Adipocyte (in vitro differentiated cells): Measurements from ENCODE around the gene ADPRHL1.
A peak's percentile ranks its signal among the peaks of the same experiment; 100 is the strongest.

Experiments used
- DNase-seq: peaks from one replicate; pipeline ENCODE4 v3.0.0-alpha.2; 2015; ENCODE audit warnings: low read depth
- H3K27me3 ChIP-seq: replicated peaks from 2 replicates; pipeline ENCODE4 v1.7.0; 2013; ENCODE audit warnings: mild to moderate bottlenecking, low read length, moderate library complexity; ENCODE audit not compliant: control insufficient read depth, insufficient read depth
- H3K36me3 ChIP-seq: 2 replicates; pipeline ENCODE4 v1.7.0; 2013; ENCODE audit warnings: low read length, mild to moderate bottlenecking, moderate library complexity; ENCODE audit not compliant: control insufficient read depth, insufficient read depth, severe bottlenecking
- H3K4me1 ChIP-seq: 2 replicates; pipeline ENCODE4 v1.7.0; 2013; ENCODE audit warnings: mild to moderate bottlenecking, low read length, moderate library complexity; ENCODE audit not compliant: control insufficient read depth, insufficient read depth
- H3K4me3 ChIP-seq: 2 replicates; pipeline ENCODE4 v1.7.0; 2013; ENCODE audit warnings: mild to moderate bottlenecking, low read length, moderate library complexity
- H3K9ac ChIP-seq: 2 replicates; pipeline ENCODE4 v1.7.0; 2013; ENCODE audit warnings: mild to moderate bottlenecking, low read length, moderate library complexity
- H3K9me3 ChIP-seq: 2 replicates; pipeline ENCODE4 v1.7.0; 2013; ENCODE audit warnings: mild to moderate bottlenecking, low read length, moderate library complexity; ENCODE audit not compliant: control insufficient read depth

ADPRHL1 gene

DNA sequence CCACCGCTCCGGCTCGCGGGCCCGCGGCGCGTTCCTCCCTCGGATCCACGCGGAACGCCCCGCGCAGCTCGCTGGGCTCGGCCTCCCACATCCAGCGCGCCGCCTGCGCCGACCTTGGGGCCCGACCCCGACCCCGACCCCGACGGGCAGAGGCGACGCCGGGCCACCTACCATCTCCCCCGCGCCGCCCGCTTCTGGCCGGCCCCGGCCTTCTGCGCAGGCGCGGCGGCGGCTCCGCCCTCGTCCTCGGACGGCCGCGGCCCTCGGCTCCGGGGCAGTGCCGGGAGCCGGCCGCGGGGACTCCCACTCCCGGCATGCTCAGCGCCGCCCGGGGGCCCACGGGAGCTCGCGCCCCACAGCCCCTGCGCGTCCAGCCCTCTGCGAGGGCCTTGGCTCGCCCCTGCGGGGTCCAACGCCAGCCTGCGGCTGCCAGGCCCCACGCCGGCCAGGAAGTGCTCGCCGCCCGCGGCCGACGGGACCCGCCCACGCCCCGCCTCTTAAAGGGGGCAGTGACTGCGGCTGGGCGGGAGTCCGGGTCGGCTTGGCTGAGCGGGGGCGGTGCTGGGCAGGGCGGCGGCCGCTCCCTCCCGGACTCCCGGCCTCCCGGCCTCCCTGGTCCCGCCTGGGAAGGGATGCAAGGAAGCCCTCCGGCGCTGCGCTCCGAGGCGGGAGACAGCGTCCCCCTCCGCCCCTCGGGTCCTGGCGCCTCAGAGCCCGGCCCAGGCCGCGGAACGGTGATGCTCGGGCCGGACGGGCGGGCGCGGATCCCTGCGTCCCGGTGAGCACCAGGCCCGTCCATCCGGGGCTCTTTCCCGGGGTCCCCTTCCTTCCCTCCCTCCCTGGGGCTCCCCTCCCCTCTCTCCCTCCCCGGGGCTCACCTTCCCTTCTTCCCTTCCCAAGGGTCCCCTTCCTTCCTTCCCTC lies 37.5 kb upstream of the ADPRHL1 start, which contains the start of gene DCUN1D2:
Gene DCUN1D2, minus strand, starts transcription at position 216 of the 922 bp plus-strand sequence. Its CDS starts 42 bp downstream, at position 174.
- H3K4me1 ChIP-seq: peaks cover 44% of the 10 kb centered on the region
- H3K36me3 ChIP-seq: peaks cover 9% of the 10 kb centered on the region
- H3K4me3 ChIP-seq: peak within 1 kb of the TSS; percentile 90
- no peaks in the 10 kb centered on the region for H3K27me3 ChIP-seq
- H3K9me3 ChIP-seq: no peaks in the 10 kb centered on the region
- DNase-seq: peak; percentile 98
- H3K9ac ChIP-seq: peak within 1 kb of the TSS; percentile 93

DNA sequence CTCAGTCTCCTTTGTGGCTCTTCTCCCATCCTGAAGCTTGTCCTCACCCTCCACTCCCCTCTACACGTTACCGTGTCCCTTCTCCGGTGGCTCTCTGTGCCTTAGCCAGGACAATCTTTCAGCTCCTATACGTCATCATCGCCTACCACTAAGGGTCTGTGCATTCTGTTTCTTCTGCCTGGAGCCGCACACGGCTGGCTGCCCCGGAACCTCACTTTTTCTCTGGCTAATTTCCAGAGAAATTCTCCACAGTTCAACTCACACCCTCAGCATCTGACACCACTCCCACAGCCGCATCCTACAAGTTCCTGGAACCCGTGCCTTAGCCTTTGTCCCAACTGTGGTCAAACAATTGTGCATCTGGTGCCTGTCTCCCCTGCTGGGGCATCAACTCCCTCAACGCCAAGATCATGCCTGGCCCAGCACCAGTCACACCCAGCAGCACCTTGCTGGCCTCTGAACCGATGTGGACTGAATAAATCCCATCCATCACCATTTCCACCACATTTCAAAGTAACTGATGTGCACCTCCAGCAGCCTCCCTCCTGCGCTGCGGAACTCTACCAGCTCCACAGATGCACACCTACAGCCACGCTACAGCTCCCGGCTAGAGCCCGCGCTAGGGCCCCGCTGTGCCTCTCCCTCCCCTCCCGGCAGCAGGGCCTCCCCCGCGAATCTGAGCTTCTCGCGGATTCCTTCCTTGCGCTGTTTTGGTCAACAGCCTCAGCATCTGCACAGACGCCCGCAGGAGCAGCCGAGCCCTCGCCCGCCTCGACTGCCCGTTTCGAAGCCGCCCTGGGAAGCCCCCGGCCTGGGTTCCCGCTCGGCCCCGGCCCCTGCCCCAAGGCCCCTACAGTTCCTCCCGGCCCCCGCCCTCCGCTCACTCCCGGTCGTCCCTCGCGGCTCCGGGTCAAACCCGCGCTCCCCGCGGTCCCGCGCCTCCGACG lies 36.5 kb upstream of the ADPRHL1 start:
- Histone ChIP-seq H3K36me3 (peaks cover 4% of the 10 kb centered on the region), H3K9ac (peak overlapping the region; percentile 83), H3K9me3 (no peaks in the 10 kb centered on the region), H3K4me3 (peak overlapping the region; percentile 87), H3K27me3 (no peaks in the 10 kb centered on the region), H3K4me1 (peaks cover 42% of the 10 kb centered on the region)
- DNase-seq: peak; percentile 79

DNA sequence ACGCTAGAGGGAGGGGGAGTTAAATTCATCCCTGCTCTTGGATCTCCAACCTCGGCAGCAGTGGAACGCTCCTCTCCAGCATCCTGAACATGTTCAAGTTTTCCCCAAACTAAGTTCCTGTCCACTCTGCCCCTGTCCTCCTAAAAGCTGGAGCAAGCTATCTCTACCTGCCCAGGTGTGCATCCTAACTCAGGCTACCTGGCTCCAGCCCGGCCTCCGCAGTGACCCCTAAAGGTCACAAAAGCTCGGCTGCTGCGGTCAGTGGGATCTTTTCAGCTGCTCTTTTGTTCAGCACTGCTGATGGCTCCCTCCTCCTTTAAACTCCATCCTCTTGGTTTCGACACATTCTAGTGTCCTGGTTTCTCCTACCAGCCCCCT lies 35.9 kb upstream of the ADPRHL1 start:
- no peaks in the 10 kb centered on the region for H3K27me3 ChIP-seq
- peak overlapping the region; percentile 87 for H3K4me3 ChIP-seq
- peak; percentile 19 for DNase-seq
- peaks cover 2% of the 10 kb centered on the region for H3K36me3 ChIP-seq
- H3K9ac ChIP-seq: peak overlapping the region; percentile 83
- no peaks in the 10 kb centered on the region for H3K9me3 ChIP-seq
- H3K4me1 ChIP-seq: peaks cover 40% of the 10 kb centered on the region

DNA sequence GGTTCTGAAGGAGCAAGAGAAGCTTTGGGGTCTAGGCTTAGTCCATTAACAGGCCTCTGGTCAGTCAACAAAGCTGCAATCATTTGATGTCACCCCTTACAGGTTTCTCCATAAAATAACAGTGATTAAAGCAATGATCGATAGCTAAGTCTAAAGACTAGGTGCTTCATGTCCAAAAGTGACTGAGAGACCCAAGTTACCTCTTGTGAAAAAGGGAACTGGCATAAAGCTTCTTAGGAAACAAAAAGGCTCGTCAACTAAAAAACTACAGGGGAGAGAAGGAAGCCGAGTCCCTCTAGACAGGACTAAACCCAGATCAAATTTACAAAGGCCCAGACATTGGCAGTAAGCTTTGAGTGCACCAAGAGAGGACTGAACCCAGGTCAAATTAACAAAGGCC lies 35.0 kb upstream of the ADPRHL1 start:
- Histone ChIP-seq H3K4me3 (no peak overlapping the region), H3K9me3 (no peaks in the 10 kb centered on the region), H3K9ac (no peak overlapping the region), H3K36me3 (no peaks in the 10 kb centered on the region), H3K4me1 (peaks cover 31% of the 10 kb centered on the region), H3K27me3 (no peaks in the 10 kb centered on the region)
- no peak for DNase-seq

DNA sequence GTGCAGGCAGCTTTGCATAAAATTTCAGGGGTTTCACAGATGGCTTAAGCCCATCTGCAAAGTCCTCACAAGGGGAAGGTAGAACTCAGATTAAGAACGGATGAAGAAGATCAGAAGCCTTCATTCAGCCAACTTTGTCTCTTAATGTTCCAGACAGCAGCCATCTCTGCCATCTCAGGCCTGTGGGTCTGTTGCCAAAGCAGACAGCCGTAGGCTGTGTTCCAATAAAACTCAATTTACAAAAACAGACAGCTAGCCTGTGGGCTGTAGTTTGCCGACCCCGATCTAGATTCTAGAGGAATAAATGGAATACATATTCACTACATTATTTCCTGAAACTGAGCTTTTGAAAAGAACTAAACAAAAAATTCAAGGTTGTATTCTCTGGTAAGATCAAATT lies 33.4 kb upstream of the ADPRHL1 start:
- H3K36me3 ChIP-seq: no peaks in the 10 kb centered on the region
- H3K9me3 ChIP-seq: no peaks in the 10 kb centered on the region
- no peak overlapping the region for H3K4me3 ChIP-seq
- no peak for DNase-seq
- H3K27me3 ChIP-seq: no peaks in the 10 kb centered on the region
- H3K4me1 ChIP-seq: peaks cover 16% of the 10 kb centered on the region
- H3K9ac ChIP-seq: no peak overlapping the region

DNA sequence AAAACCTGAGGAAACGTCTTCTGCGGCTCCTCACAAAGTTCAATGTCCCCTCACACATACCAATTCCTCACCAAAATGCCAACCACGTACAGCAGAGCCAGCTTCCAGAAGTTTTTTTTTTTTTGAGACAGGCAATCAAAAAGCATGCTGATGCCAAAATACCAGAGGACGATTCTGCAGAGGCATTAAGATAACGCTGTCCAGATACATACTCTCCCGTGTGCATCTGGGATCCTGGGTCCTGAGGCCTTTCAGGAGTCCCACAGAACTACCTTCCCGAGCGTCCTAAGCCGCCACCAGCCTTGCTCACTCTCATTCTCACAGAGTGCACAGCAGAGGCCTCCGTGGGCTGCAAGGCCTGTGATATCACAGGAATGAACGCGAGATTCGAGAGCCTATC lies 32.3 kb upstream of the ADPRHL1 start:
- no peak overlapping the region for H3K4me3 ChIP-seq
- H3K4me1 ChIP-seq: peaks cover 16% of the 10 kb centered on the region
- no peaks in the 10 kb centered on the region for H3K9me3 ChIP-seq
- DNase-seq: no peak
- H3K36me3 ChIP-seq: peaks cover 3% of the 10 kb centered on the region
- no peak overlapping the region for H3K9ac ChIP-seq
- no peaks in the 10 kb centered on the region for H3K27me3 ChIP-seq

DNA sequence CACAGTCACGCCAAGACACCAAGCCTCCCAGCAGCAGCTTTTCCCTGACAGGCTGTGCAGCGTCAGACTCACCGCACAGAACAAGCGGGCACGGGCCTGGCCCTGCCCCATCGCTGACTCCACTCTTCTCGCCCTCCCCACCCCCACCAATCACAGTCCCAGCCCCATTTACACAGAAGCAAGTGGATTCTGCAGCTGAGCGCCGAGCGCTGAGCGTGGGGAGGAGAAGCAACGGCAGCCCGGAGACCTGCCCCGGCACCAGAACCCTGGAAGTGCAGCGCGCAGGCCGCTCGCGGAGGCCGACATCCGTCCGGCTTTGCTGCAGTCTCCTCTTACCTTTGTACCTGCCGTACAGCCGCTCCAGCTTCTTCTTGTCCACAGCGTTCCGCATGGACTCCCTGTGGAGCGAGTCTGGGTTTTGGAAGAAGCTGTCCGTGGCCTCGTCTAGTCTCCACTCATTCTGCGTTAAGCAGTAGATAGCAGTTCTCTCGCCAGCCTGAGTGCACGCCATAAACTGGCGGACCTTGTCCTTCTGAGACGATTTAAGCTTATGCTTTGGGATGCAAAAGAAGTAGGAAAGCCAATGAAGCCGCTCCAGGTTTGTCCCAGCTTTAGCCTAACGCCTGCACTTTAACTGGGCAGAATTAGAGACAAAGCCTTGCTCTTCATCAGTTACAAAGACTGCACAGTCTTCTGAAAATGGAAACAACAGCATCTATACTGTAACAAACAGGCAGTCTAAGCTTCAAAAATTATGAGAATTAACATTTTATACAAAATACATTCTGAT lies 30.4 kb upstream of the ADPRHL1 start:
- Histone ChIP-seq H3K4me3 (no peak overlapping the region), H3K4me1 (peaks cover 4% of the 10 kb centered on the region), H3K9me3 (no peaks in the 10 kb centered on the region), H3K27me3 (no peaks in the 10 kb centered on the region), H3K9ac (no peak overlapping the region), H3K36me3 (peaks cover 21% of the 10 kb centered on the region)
- no peak for DNase-seq

DNA sequence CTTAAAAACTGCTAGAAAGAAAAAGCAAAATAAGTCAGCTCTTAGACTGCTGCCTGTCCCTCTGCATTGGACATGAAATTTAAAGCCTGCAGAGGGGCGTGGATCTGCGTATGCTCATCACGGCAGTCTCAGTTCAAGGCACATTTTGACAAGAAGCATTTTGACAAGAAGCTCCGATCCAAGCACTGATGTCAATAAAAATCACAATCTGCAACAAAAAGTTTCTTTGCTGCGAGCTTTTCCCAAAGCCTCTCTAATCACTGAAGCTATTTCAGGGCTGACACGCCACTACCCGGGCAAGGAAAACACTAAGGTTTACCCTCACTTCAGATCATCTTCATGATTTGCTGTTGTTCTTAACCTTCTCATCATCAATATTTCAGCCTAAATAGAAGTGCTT lies 29.8 kb upstream of the ADPRHL1 start:
- H3K27me3 ChIP-seq: no peaks in the 10 kb centered on the region
- no peak overlapping the region for H3K4me3 ChIP-seq
- H3K9me3 ChIP-seq: no peaks in the 10 kb centered on the region
- no peak for DNase-seq
- no peak overlapping the region for H3K9ac ChIP-seq
- H3K36me3 ChIP-seq: peaks cover 26% of the 10 kb centered on the region
- no peaks in the 10 kb centered on the region for H3K4me1 ChIP-seq

DNA sequence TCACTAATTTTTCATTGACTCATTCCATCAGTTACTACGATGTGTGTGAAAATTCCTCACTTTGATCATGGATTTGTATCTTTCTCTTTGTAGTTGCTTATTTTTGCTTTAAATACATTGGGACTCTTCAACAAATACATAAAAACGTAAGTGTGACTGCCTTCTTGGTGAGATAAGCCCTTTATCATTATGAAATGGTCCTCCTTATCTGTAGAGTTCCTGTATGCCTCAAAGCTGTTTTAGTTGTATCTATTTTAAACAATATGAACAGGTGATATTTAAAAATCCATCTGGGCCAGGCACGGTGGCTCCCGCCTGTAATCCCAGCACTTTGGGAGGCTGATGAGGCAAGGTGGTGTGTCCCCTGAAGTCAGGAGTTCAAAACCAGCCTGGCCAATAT lies 25.9 kb upstream of the ADPRHL1 start:
- H3K36me3 ChIP-seq: peaks cover 54% of the 10 kb centered on the region

DNA sequence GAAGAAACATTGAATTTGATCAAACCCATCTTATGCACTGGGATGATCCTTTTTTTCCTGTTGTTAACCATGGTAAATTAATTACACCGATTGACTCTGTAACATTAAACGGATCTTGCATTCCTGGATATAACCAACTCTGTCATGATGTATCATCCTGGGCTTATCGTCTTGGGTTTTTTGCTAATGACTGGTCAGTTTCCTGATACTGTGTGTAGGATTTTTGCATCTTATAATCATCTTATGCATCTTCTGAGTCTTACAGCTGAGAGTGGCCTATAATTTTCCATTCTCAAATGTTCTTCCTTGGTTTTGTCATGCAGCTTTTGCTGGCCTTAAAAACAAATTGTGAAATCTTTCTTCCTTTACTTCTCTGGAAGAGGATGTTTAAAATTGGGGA lies 24.4 kb upstream of the ADPRHL1 start:
- Histone ChIP-seq H3K9ac (no peak overlapping the region), H3K36me3 (peaks cover 59% of the 10 kb centered on the region)

More for the DNA sequence above, 25.9 kb upstream of the ADPRHL1 start:
- Histone ChIP-seq H3K4me1 (no peaks in the 10 kb centered on the region), H3K9me3 (no peaks in the 10 kb centered on the region), H3K27me3 (no peaks in the 10 kb centered on the region), H3K4me3 (no peak overlapping the region), H3K9ac (no peak overlapping the region)
- DNase-seq: no peak

More for the DNA sequence above, 24.4 kb upstream of the ADPRHL1 start:
- no peaks in the 10 kb centered on the region for H3K9me3 ChIP-seq
- no peak overlapping the region for H3K4me3 ChIP-seq
- H3K4me1 ChIP-seq: no peaks in the 10 kb centered on the region
- DNase-seq: no peak
- no peaks in the 10 kb centered on the region for H3K27me3 ChIP-seq
